ENCODE data around the gene TUFM.
A peak's percentile ranks its signal among the peaks of the same experiment; 100 is the strongest.

DNA sequence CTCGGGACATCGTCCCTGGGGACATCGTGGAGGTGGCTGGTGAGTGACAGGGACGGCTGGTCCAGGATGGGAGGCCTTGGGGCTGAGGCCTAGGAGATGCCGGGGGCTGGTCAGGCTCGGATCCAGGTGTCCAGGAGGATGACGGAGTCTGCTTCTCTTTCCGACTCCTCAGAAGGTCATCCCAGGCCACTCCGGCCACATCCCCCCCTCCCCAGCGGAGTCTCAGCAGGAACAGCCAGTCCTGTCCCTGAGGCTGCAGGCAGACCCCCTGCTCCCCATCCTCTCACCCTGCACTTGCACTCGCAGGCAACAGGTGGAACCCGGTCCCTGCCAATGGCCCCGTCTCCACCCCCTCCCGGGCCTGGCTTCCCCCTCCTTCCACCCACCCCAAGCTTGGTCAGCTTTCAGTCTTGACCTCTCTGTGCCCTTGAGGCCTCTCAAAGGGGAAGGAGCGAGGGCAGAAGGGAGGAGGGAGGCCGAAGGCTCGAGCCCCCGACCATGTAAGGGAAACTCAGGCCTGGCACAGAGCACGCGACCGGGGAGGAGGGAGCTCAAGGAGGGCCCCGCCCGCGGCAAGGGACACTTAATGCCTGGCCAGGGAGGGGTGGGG, 36.5 kb upstream of the TUFM start:
- TF ChIP-seq, protein P1, sequence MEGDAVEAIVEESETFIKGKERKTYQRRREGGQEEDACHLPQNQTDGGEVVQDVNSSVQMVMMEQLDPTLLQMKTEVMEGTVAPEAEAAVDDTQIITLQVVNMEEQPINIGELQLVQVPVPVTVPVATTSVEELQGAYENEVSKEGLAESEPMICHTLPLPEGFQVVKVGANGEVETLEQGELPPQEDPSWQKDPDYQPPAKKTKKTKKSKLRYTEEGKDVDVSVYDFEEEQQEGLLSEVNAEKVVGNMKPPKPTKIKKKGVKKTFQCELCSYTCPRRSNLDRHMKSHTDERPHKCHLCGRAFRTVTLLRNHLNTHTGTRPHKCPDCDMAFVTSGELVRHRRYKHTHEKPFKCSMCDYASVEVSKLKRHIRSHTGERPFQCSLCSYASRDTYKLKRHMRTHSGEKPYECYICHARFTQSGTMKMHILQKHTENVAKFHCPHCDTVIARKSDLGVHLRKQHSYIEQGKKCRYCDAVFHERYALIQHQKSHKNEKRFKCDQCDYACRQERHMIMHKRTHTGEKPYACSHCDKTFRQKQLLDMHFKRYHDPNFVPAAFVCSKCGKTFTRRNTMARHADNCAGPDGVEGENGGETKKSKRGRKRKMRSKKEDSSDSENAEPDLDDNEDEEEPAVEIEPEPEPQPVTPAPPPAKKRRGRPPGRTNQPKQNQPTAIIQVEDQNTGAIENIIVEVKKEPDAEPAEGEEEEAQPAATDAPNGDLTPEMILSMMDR (IDR thresholded peaks at IDR 0.05; ENCODE audit: control extremely low read depth in 1 of 3, insufficient read depth in 1 of 3, low read depth in 1 of 3, low read length in 3 of 3): peak; percentile 33 to 53 (median 45)
- TF ChIP-seq POLR2A (IDR thresholded peaks at IDR 0.05; ENCODE audit: control extremely low read depth in 1 of 2, low read depth in 2 of 2, low read length in 2 of 2) (no peak), GABPA (IDR thresholded peaks at IDR 0.05; ENCODE audit: borderline replicate concordance, insufficient read depth, low read length) (no peak)
- TF ChIP-seq, protein P2, sequence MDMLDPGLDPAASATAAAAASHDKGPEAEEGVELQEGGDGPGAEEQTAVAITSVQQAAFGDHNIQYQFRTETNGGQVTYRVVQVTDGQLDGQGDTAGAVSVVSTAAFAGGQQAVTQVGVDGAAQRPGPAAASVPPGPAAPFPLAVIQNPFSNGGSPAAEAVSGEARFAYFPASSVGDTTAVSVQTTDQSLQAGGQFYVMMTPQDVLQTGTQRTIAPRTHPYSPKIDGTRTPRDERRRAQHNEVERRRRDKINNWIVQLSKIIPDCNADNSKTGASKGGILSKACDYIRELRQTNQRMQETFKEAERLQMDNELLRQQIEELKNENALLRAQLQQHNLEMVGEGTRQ (IDR thresholded peaks at IDR 0.05; ENCODE audit: low read length): no peak

Measured in H1 (cell line).